ENCODE data around the gene TOX2. TPM values are rescaled to one million over a fixed set of nuclear protein-coding genes. Genes with fewer than 3 reads are reported as not detected.

The TOX2 gene
- total RNA-seq, 2 experiments from 2014 or later = 3.3 to 3.9 TPM

- intact Hi-C loops (cut with DNase I, micrococcal nuclease) = loop anchor here in 1 of 2 experiments (1.0 to 10.0 kb wide), 4 partner anchors 16 to 114 kb away; no protein-coding TSS in a partner anchor
- peak overlapping the region; percentile 17 for H3K4me3 ChIP-seq (ENCODE audit: low read length)
- Mint-ChIP-seq H3K27ac (peak overlapping the region; percentile 66), H3K4me3 (peak overlapping the region; percentile 49), H3K36me3 (ENCODE audit: low read depth) (no peaks in the 10 kb centered on the region), H3K27me3 (peaks cover 6% of the 10 kb centered on the region), H3K9me3 (peaks cover 3% of the 10 kb centered on the region), H3K4me1 (ENCODE audit: low read depth) (peaks cover 83% of the 10 kb centered on the region)
- no peak overlapping the region for H3K27ac ChIP-seq (ENCODE audit: low read depth in 1 of 2, low read length in 2 of 2)
- DNase-seq = peak in 11 of 14 experiments; percentile 15 to 72 (median 39)
- no peaks in the 10 kb centered on the region for H3K27me3 ChIP-seq (ENCODE audit: control insufficient read depth in 1 of 2, insufficient read depth in 2 of 2, low read length in 2 of 2)
- ATAC-seq (ENCODE audit: poor library complexity) = peak; percentile 74
- ChIA-PET POLR2A (interaction anchor here (0.6 to 2.2 kb wide), 5 partner anchors 9 to 502 kb away, joined by 3 to 15 read pairs (median 4); partner anchors contain the start of gene SRSF6), CTCF (no interaction called here)
- peaks cover 83% of the 10 kb centered on the region for H3K4me1 ChIP-seq (ENCODE audit: insufficient read depth, low read length)
- no peaks in the 10 kb centered on the region for H3K36me3 ChIP-seq (ENCODE audit: insufficient read depth, low read length)
- TF ChIP-seq CTCF (IDR thresholded peaks at IDR 0.05) = no peak
- no peaks in the 10 kb centered on the region for H3K9me3 ChIP-seq (ENCODE audit: control insufficient read depth in 1 of 2, insufficient read depth in 1 of 2, low read length in 2 of 2)
Observed at GRCh38 chr20:43959079-43959919, 44.6 kb downstream of the TOX2 start.

- H3K36me3 ChIP-seq (ENCODE audit: insufficient read depth, low read length) = no peaks in the 10 kb centered on the region
- ChIA-PET POLR2A (interaction anchor here (1.4 to 2.2 kb wide), 2 partner anchors 13 to 17 kb away, joined by 3 to 15 read pairs; no protein-coding TSS in a partner anchor), CTCF (no interaction called here)
- Mint-ChIP-seq H3K9me3 (peaks cover 3% of the 10 kb centered on the region), H3K27me3 (peaks cover 6% of the 10 kb centered on the region), H3K27ac (peak overlapping the region; percentile 66), H3K4me3 (peak overlapping the region; percentile 49), H3K36me3 (ENCODE audit: low read depth) (no peaks in the 10 kb centered on the region), H3K4me1 (ENCODE audit: low read depth) (peaks cover 77% of the 10 kb centered on the region)
- H3K27me3 ChIP-seq (ENCODE audit: control insufficient read depth in 1 of 2, insufficient read depth in 2 of 2, low read length in 2 of 2) = no peaks in the 10 kb centered on the region
- DNase-seq (no peak), ATAC-seq (ENCODE audit: poor library complexity) (no peak)
- peak overlapping the region; percentile 17 for H3K4me3 ChIP-seq (ENCODE audit: low read length)
- intact Hi-C loops (cut with DNase I, micrococcal nuclease) = loop anchor here in 1 of 2 experiments (1.0 to 10.0 kb wide), 4 partner anchors 17 to 115 kb away; no protein-coding TSS in a partner anchor
- H3K4me1 ChIP-seq (ENCODE audit: insufficient read depth, low read length) = peaks cover 83% of the 10 kb centered on the region
- no peak overlapping the region for H3K27ac ChIP-seq (ENCODE audit: low read depth in 1 of 2, low read length in 2 of 2)
- H3K9me3 ChIP-seq (ENCODE audit: control insufficient read depth in 1 of 2, insufficient read depth in 1 of 2, low read length in 2 of 2) = no peaks in the 10 kb centered on the region
- no peak for TF ChIP-seq CTCF (IDR thresholded peaks at IDR 0.05)
Observed at GRCh38 chr20:43959920-43960227, 45.2 kb downstream of the TOX2 start.

- Mint-ChIP-seq H3K4me1 (ENCODE audit: low read depth) (peaks cover 74% of the 10 kb centered on the region), H3K9me3 (peaks cover 3% of the 10 kb centered on the region), H3K27ac (peak overlapping the region; percentile 66), H3K27me3 (peaks cover 4% of the 10 kb centered on the region), H3K4me3 (peak overlapping the region; percentile 49), H3K36me3 (ENCODE audit: low read depth) (no peaks in the 10 kb centered on the region)
- Histone ChIP-seq H3K9me3 (ENCODE audit: control insufficient read depth in 1 of 2, insufficient read depth in 1 of 2, low read length in 2 of 2) (no peaks in the 10 kb centered on the region), H3K27ac (ENCODE audit: low read depth in 1 of 2, low read length in 2 of 2) (no peak overlapping the region), H3K4me1 (ENCODE audit: insufficient read depth, low read length) (peaks cover 83% of the 10 kb centered on the region), H3K36me3 (ENCODE audit: insufficient read depth, low read length) (no peaks in the 10 kb centered on the region), H3K27me3 (ENCODE audit: control insufficient read depth in 1 of 2, insufficient read depth in 2 of 2, low read length in 2 of 2) (no peaks in the 10 kb centered on the region), H3K4me3 (ENCODE audit: low read length) (no peak overlapping the region)
- TF ChIP-seq CTCF (IDR thresholded peaks at IDR 0.05) = no peak
- CTCF ChIA-PET = no interaction called here
- ATAC-seq (ENCODE audit: poor library complexity) (no peak), DNase-seq (peak in 1 of 14 experiments; percentile 27)
- POLR2A ChIA-PET = interaction anchor here (1.4 to 2.2 kb wide), 2 partner anchors 13 to 17 kb away, joined by 3 to 15 read pairs; no protein-coding TSS in a partner anchor
- intact Hi-C loops (cut with DNase I, micrococcal nuclease) = no loop called here
Observed at GRCh38 chr20:43960231-43960630, 45.6 kb downstream of the TOX2 start.
